GM12878 (cell line): ENCODE data around the gene ZNF473. TPM values are rescaled to one million over a fixed set of nuclear protein-coding genes. Genes with fewer than 3 reads are reported as not detected.

Experiments
- CBX5 ChIP-seq: sonication (generic); IDR thresholded peaks from 2 replicates; pipeline ENCODE4 v1.6.1; 2016; ENCODE audit warnings: low read depth, moderate library complexity, mild to moderate bottlenecking, inconsistent platforms
- CREM ChIP-seq: IDR thresholded peaks from 2 replicates; pipeline ENCODE4 v1.6.1; 2014; ENCODE audit warnings: antibody characterized with exemption, low read depth
- CUX1 ChIP-seq: IDR thresholded peaks from 2 replicates; pipeline ENCODE4 v1.6.1; 2012; ENCODE audit warnings: improper control_type of control experiment, low read depth, low read length; ENCODE audit not compliant: insufficient replicate concordance
- EGR1 ChIP-seq, 2 experiments: IDR thresholded peaks; 1 replicate in 1 of 2; 2 replicates in 1 of 2; pipeline ENCODE4 v1.6.1; 2011 to 2012; ENCODE audit warnings: low read depth in 2 of 2, low read length in 2 of 2, borderline replicate concordance in 1 of 2, mild to moderate bottlenecking in 1 of 2, moderate library complexity in 1 of 2
- ESRRA ChIP-seq: IDR thresholded peaks from 2 replicates; pipeline ENCODE4 v1.6.1; 2012; ENCODE audit warnings: mild to moderate bottlenecking, low read length, improper control_type of control experiment
- FOXK2 ChIP-seq: fragments of 450-650 bp; IDR thresholded peaks from 2 replicates; pipeline ENCODE4 v1.6.1; 2017; ENCODE audit warnings: mild to moderate bottlenecking, moderate library complexity
- HDGF ChIP-seq: fragments of 450-650 bp; IDR thresholded peaks from 2 replicates; pipeline ENCODE4 v1.6.1; 2016; ENCODE audit warnings: antibody characterized with exemption
- IKZF2 ChIP-seq, 2 experiments: fragments of 450-650 bp; IDR thresholded peaks; 2 replicates each; pipeline ENCODE4 v1.6.1; 2017; ENCODE audit warnings: mild to moderate bottlenecking in 2 of 2, moderate library complexity in 2 of 2
- KDM1A ChIP-seq: fragments of 200-600 bp; sonication (generic); IDR thresholded peaks from 2 replicates; pipeline ENCODE4 v1.6.1; 2016; ENCODE audit warnings: borderline replicate concordance
- MTA3 ChIP-seq: IDR thresholded peaks from 2 replicates; pipeline ENCODE4 v1.6.1; 2012; ENCODE audit warnings: low read length, inconsistent platforms, borderline replicate concordance
- NFYB ChIP-seq: IDR thresholded peaks from 2 replicates; pipeline ENCODE4 v1.6.1; 2011; ENCODE audit warnings: low read depth, mild to moderate bottlenecking, low read length, improper control_type of control experiment, moderate library complexity; ENCODE audit not compliant: insufficient read depth
- PAX8 ChIP-seq: fragments of 450-650 bp; IDR thresholded peaks from 2 replicates; pipeline ENCODE4 v1.6.1; 2017; ENCODE audit warnings: mild to moderate bottlenecking, moderate library complexity
- RAD51 ChIP-seq: fragments of 450-650 bp; IDR thresholded peaks from 2 replicates; pipeline ENCODE4 v1.6.1; 2016; ENCODE audit warnings: moderate library complexity, mild to moderate bottlenecking, inconsistent platforms
- SRF ChIP-seq, 2 experiments: IDR thresholded peaks; 2 replicates each; pipeline ENCODE4 v1.6.1; 2011; ENCODE audit warnings: low read depth in 2 of 2, low read length in 2 of 2, mild to moderate bottlenecking in 1 of 2, moderate library complexity in 1 of 2
- ZNF217 ChIP-seq: fragments of 450-650 bp; IDR thresholded peaks from 2 replicates; pipeline ENCODE4 v1.6.1; 2017; ENCODE audit warnings: antibody characterized with exemption, mild to moderate bottlenecking
- ZNF384 ChIP-seq: IDR thresholded peaks from 2 replicates; pipeline ENCODE4 v1.6.1; 2012; ENCODE audit warnings: low read depth, mild to moderate bottlenecking, low read length, improper control_type of control experiment, borderline replicate concordance
- polyA plus RNA-seq, 11 experiments: library from polyadenylated mRNA; depleted of rRNA in 4 of 11; unstranded in 6 of 11; stranded (reverse) in 5 of 11; fragments of >200 nt; fragmentation: Nextera tagmentation in 4 of 11; fragmentation: Illumina TruSeq in 1 of 11; extraction: Ambion mirVana in 4 of 11; extraction: Trizol in 1 of 11; gene quantifications; 1 replicate in 1 of 11; 2 replicates in 10 of 11; pipeline versions ENCODE4 v1.2.1 to v1.2.3, GENCODE V29; 2011 to 2016; ENCODE audit warnings: inconsistent platforms in 2 of 11, missing spikeins in 2 of 11, low read depth in 1 of 11
- total RNA-seq, 4 experiments: library from RNA; depleted of rRNA in 3 of 4; stranded (reverse); fragments of >200 nt in 3 of 4; fragmentation: Illumina TruSeq in 1 of 4; extraction: Trizol in 1 of 4; gene quantifications; 2 replicates each; pipeline versions ENCODE4 v1.2.1 to v1.2.3, GENCODE V29; 2013 to 2021
- TF ChIP-seq, protein P1 (sequence below): fragments of 450-650 bp; IDR thresholded peaks from 2 replicates; pipeline ENCODE4 v1.6.1; 2018; ENCODE audit warnings: borderline replicate concordance, mild to moderate bottlenecking; ENCODE audit not compliant: partially characterized antibody
- TF ChIP-seq, protein P2 (sequence below): fragments of 150-350 bp; IDR thresholded peaks from 2 replicates; pipeline ENCODE4 v1.6.1; 2014; ENCODE audit warnings: mild to moderate bottlenecking, low read depth, low read length
- TF ChIP-seq, protein P3 (sequence below), 3 experiments: IDR thresholded peaks in 2 of 3; conservative IDR thresholded peaks in 1 of 3; 2 replicates each; pipeline ENCODE4 v1.5.1; 2011; ENCODE audit warnings: low read depth in 3 of 3, low read length in 3 of 3, mild to moderate bottlenecking in 3 of 3, control low read depth in 2 of 3, moderate library complexity in 2 of 3, inconsistent platforms in 1 of 3, mixed read lengths in 1 of 3; ENCODE audit not compliant: control insufficient read depth in 2 of 3, insufficient read depth in 1 of 3; ENCODE audit errors: extremely low read depth in 1 of 3

Gene ZNF473
- total and polyA plus RNA-seq, 10 of the 15 experiments (the other 5 are each of a cell fraction or from before 2014, with no cell fraction given) = 2.3 to 14.9 (median 6.3) TPM

DNA sequence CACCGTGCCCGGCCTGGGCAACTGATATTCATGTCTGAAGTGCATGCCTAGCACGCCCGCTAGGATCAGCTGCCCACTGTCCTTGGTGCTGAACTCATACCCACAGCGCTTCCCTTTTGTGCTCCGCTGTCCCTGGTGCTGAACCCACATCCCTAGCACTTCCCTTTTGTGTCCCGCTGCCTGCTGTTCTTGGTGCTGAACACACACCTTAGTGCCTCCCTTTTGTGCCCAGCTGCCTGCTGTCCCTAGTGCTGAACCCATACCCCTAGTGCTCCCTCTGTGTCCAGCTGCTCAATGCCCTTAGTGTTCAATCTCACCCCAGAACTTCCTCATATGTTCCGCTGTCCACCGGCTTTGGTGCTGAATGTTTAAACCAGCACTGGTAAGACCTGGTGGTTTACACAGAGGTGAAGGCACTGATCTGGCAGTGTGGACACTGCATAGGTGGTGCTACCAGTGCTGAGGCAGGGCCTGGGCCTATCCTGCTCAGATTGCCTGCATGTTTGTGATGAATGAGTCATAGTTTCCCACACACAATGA, 38.6 kb upstream of the ZNF473 start (continued):
- TF ChIP-seq, protein P1, sequence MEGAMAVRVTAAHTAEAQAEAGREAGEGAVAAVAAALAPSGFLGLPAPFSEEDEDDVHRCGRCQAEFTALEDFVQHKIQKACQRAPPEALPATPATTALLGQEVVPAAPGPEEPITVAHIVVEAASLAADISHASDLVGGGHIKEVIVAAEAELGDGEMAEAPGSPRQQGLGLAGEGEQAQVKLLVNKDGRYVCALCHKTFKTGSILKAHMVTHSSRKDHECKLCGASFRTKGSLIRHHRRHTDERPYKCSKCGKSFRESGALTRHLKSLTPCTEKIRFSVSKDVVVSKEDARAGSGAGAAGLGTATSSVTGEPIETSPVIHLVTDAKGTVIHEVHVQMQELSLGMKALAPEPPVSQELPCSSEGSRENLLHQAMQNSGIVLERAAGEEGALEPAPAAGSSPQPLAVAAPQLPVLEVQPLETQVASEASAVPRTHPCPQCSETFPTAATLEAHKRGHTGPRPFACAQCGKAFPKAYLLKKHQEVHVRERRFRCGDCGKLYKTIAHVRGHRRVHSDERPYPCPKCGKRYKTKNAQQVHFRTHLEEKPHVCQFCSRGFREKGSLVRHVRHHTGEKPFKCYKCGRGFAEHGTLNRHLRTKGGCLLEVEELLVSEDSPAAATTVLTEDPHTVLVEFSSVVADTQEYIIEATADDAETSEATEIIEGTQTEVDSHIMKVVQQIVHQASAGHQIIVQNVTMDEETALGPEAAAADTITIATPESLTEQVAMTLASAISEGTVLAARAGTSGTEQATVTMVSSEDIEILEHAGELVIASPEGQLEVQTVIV = no peak
- TF ChIP-seq SRF (IDR thresholded peaks at IDR 0.05; ENCODE audit: low read depth in 2 of 2, low read length in 2 of 2) = 0 out of 4 replicates have a peak, but pooled peaks of 1 of the 2 experiments have one; percentile 11
- TF ChIP-seq PAX8 = no peak
- no peak; the same call in 1 of the 2 replicates for TF ChIP-seq MTA3
- TF ChIP-seq KDM1A = no peak
- TF ChIP-seq EGR1 (IDR thresholded peaks at IDR 0.05; ENCODE audit: borderline replicate concordance in 1 of 2, low read depth in 2 of 2, low read length in 2 of 2) = peak in 1 of 2 experiments; percentile 24; a peak in 1 of 3 replicates
- peak; percentile 86; the same call in 1 of the 2 replicates for TF ChIP-seq HDGF
- no peak for TF ChIP-seq CBX5
- no peak for TF ChIP-seq ESRRA
- TF ChIP-seq CREM = no peak
- peak; percentile 52 to 59; a peak in 2 of 4 replicates for TF ChIP-seq IKZF2 (IDR thresholded peaks at IDR 0.05)
- TF ChIP-seq, protein P2, sequence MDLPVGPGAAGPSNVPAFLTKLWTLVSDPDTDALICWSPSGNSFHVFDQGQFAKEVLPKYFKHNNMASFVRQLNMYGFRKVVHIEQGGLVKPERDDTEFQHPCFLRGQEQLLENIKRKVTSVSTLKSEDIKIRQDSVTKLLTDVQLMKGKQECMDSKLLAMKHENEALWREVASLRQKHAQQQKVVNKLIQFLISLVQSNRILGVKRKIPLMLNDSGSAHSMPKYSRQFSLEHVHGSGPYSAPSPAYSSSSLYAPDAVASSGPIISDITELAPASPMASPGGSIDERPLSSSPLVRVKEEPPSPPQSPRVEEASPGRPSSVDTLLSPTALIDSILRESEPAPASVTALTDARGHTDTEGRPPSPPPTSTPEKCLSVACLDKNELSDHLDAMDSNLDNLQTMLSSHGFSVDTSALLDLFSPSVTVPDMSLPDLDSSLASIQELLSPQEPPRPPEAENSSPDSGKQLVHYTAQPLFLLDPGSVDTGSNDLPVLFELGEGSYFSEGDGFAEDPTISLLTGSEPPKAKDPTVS = no peak
- TF ChIP-seq CUX1 = no peak
- peak; percentile 40; the same call in 1 of the 2 replicates for TF ChIP-seq FOXK2
- TF ChIP-seq, protein P3, sequence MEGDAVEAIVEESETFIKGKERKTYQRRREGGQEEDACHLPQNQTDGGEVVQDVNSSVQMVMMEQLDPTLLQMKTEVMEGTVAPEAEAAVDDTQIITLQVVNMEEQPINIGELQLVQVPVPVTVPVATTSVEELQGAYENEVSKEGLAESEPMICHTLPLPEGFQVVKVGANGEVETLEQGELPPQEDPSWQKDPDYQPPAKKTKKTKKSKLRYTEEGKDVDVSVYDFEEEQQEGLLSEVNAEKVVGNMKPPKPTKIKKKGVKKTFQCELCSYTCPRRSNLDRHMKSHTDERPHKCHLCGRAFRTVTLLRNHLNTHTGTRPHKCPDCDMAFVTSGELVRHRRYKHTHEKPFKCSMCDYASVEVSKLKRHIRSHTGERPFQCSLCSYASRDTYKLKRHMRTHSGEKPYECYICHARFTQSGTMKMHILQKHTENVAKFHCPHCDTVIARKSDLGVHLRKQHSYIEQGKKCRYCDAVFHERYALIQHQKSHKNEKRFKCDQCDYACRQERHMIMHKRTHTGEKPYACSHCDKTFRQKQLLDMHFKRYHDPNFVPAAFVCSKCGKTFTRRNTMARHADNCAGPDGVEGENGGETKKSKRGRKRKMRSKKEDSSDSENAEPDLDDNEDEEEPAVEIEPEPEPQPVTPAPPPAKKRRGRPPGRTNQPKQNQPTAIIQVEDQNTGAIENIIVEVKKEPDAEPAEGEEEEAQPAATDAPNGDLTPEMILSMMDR (IDR thresholded peaks at IDR 0.05 in 2 of 3, conservative IDR thresholded peaks at IDR 0.05 in 1 of 3; ENCODE audit: control insufficient read depth in 2 of 3, extremely low read depth in 1 of 3, insufficient read depth in 1 of 3, low read depth in 3 of 3, low read length in 3 of 3) = 0 out of 6 replicates have a peak, but pooled peaks of 1 of the 3 experiments have one; percentile 2
- no peak for TF ChIP-seq ZNF384
- no peak for TF ChIP-seq NFYB
- no peak for TF ChIP-seq RAD51
- no peak for TF ChIP-seq ZNF217
